ENCODE measurements around the gene KIF1A.

The KIF1A gene

GRCh38 chr2:240732911-240733622 lies 87.0 kb downstream of the KIF1A start:
- no peak for DNase-seq

- DNase-seq = no peak
Measured at GRCh38 chr2:240732184-240732583, 87.8 kb downstream of the KIF1A start.

GRCh38 chr2:240731178-240731545 lies 88.9 kb downstream of the KIF1A start:
- no peak for DNase-seq

- DNase-seq = no peak
Measured at GRCh38 chr2:240730501-240731177, 89.4 kb downstream of the KIF1A start.

- no peak for DNase-seq
Measured at GRCh38 chr2:240728827-240729226, 91.2 kb downstream of the KIF1A start.

- no peak for DNase-seq
Measured at GRCh38 chr2:240728361-240728760, 91.7 kb downstream of the KIF1A start.

- no peak for DNase-seq
Measured at GRCh38 chr2:240727913-240728312, 92.1 kb downstream of the KIF1A start.

GRCh38 chr2:240727439-240727838 lies 92.6 kb downstream of the KIF1A start:
- no peak for DNase-seq

GRCh38 chr2:240726876-240727275 lies 93.1 kb downstream of the KIF1A start:
- no peak for DNase-seq

- DNase-seq = no peak
Measured at GRCh38 chr2:240725671-240726070, 94.3 kb downstream of the KIF1A start.

- DNase-seq = no peak
Measured at GRCh38 chr2:240725266-240725665, 94.8 kb downstream of the KIF1A start.

- no peak for DNase-seq
Measured at GRCh38 chr2:240724431-240724830, 95.6 kb downstream of the KIF1A start.

GRCh38 chr2:240723851-240724250 lies 96.2 kb downstream of the KIF1A start:
- DNase-seq = no peak

GRCh38 chr2:240722796-240723735 lies 97.0 kb downstream of the KIF1A start:
- DNase-seq = no peak

- no peak for DNase-seq
Measured at GRCh38 chr2:240722376-240722775, 97.6 kb downstream of the KIF1A start.

- DNase-seq = no peak
Measured at GRCh38 chr2:240721596-240722180, 98.3 kb downstream of the KIF1A start.

- DNase-seq = no peak
Measured at GRCh38 chr2:240720686-240721595, 99.1 kb downstream of the KIF1A start.

- no peak for DNase-seq
Measured at GRCh38 chr2:240719676-240720545, 100.1 kb downstream of the KIF1A start.

- DNase-seq = no peak
Measured at GRCh38 chr2:240718896-240719490, 101.0 kb downstream of the KIF1A start.

All from CD4-positive, alpha-beta T cell treated with Interleukin-15 for 1 hour (primary cell).